ENCODE measurements around the gene ASNSD1. TPM values are rescaled to one million over a fixed set of nuclear protein-coding genes. Genes with fewer than 3 reads are reported as not detected.
"Not testable (repeated sequence)": the region's sequence is repeated elsewhere in the genome, so short reads cannot be mapped to it uniquely, and the experiment has no call there.

ASNSD1 gene
- total RNA-seq, 1 donor from 2014 or later, result 38.2 TPM

GRCh38 chr2:189685540-189686229 is 24.4 kb downstream of the ASNSD1 start:
- TF ChIP-seq, protein P1, sequence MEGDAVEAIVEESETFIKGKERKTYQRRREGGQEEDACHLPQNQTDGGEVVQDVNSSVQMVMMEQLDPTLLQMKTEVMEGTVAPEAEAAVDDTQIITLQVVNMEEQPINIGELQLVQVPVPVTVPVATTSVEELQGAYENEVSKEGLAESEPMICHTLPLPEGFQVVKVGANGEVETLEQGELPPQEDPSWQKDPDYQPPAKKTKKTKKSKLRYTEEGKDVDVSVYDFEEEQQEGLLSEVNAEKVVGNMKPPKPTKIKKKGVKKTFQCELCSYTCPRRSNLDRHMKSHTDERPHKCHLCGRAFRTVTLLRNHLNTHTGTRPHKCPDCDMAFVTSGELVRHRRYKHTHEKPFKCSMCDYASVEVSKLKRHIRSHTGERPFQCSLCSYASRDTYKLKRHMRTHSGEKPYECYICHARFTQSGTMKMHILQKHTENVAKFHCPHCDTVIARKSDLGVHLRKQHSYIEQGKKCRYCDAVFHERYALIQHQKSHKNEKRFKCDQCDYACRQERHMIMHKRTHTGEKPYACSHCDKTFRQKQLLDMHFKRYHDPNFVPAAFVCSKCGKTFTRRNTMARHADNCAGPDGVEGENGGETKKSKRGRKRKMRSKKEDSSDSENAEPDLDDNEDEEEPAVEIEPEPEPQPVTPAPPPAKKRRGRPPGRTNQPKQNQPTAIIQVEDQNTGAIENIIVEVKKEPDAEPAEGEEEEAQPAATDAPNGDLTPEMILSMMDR (IDR thresholded peaks at IDR 0.05; ENCODE audit: unreplicated experiment), result no peak
- no peaks in the 10 kb centered on the region for H3K9me3 Mint-ChIP-seq (ENCODE audit: low read depth)
- no peak for DNase-seq (ENCODE audit: low spot score, unreplicated experiment)
- no peaks in the 10 kb centered on the region for H3K36me3 Mint-ChIP-seq (ENCODE audit: insufficient read depth)
- no peaks in the 10 kb centered on the region for H3K27me3 Mint-ChIP-seq
- H3K4me3 Mint-ChIP-seq (ENCODE audit: low read depth), result no peak overlapping the region
- no peak overlapping the region for H3K27ac Mint-ChIP-seq
- no peaks in the 10 kb centered on the region for H3K4me1 Mint-ChIP-seq (ENCODE audit: low read depth)

GRCh38 chr2:189687796-189688195 is 26.5 kb downstream of the ASNSD1 start:
- H3K4me1 Mint-ChIP-seq (ENCODE audit: low read depth); H3K27ac Mint-ChIP-seq; H3K27me3 Mint-ChIP-seq; H3K36me3 Mint-ChIP-seq (ENCODE audit: insufficient read depth); H3K9me3 Mint-ChIP-seq (ENCODE audit: low read depth); DNase-seq (ENCODE audit: low spot score, unreplicated experiment); H3K4me3 Mint-ChIP-seq (ENCODE audit: low read depth): not testable (repeated sequence)

- Mint-ChIP-seq H3K4me3 (ENCODE audit: low read depth) (no peak overlapping the region), H3K4me1 (ENCODE audit: low read depth) (no peaks in the 10 kb centered on the region), H3K9me3 (ENCODE audit: low read depth) (no peaks in the 10 kb centered on the region)
Observed at GRCh38 chr2:189696223-189696622, 35.0 kb downstream of the ASNSD1 start.

GRCh38 chr2:189698020-189698887 is 37.0 kb downstream of the ASNSD1 start:
- Mint-ChIP-seq H3K27me3 (no peaks in the 10 kb centered on the region), H3K4me1 (ENCODE audit: low read depth) (no peaks in the 10 kb centered on the region), H3K36me3 (ENCODE audit: insufficient read depth) (peaks cover 2% of the 10 kb centered on the region), H3K9me3 (ENCODE audit: low read depth) (no peaks in the 10 kb centered on the region), H3K27ac (no peak overlapping the region), H3K4me3 (ENCODE audit: low read depth) (no peak overlapping the region)
- TF ChIP-seq, protein P1 (IDR thresholded peaks at IDR 0.05; ENCODE audit: unreplicated experiment), result peak; percentile 69
- DNase-seq (ENCODE audit: low spot score, unreplicated experiment), result no peak

More at GRCh38 chr2:189696223-189696622, 35.0 kb downstream of the ASNSD1 start:
- H3K27me3 Mint-ChIP-seq, result no peaks in the 10 kb centered on the region
- no peak overlapping the region for H3K27ac Mint-ChIP-seq
- TF ChIP-seq, protein P1 (IDR thresholded peaks at IDR 0.05; ENCODE audit: unreplicated experiment), result no peak
- no peak for DNase-seq (ENCODE audit: low spot score, unreplicated experiment)
- peaks cover 2% of the 10 kb centered on the region for H3K36me3 Mint-ChIP-seq (ENCODE audit: insufficient read depth)

- Mint-ChIP-seq H3K27me3 (no peaks in the 10 kb centered on the region), H3K4me3 (ENCODE audit: low read depth) (no peak overlapping the region), H3K4me1 (ENCODE audit: low read depth) (no peaks in the 10 kb centered on the region), H3K36me3 (ENCODE audit: insufficient read depth) (no peaks in the 10 kb centered on the region), H3K27ac (no peak overlapping the region), H3K9me3 (ENCODE audit: low read depth) (no peaks in the 10 kb centered on the region)
- no peak for DNase-seq (ENCODE audit: low spot score, unreplicated experiment)
- TF ChIP-seq, protein P1 (IDR thresholded peaks at IDR 0.05; ENCODE audit: unreplicated experiment), result no peak
Observed at GRCh38 chr2:189700681-189701080, 39.4 kb downstream of the ASNSD1 start.

All from progenitor cell of endocrine pancreas (in vitro differentiated cells).